Endothelial cell of umbilical vein (primary cell): ENCODE data around the gene DPEP3. TPM values are rescaled to one million over a fixed set of nuclear protein-coding genes. Genes with fewer than 3 reads are reported as not detected.

Experiments
- BruUV-seq: library from RNA; stranded (reverse); fragments of 400-500 nt; replicated peaks from 2 replicates; lab custom pipeline; 2021; lab: Mats Ljungman, UMichigan
- CTCF ChIA-PET: fragments of 300-600, 350-600 bp; sonication (Branson Sonifier 250); formaldehyde crosslinking; loops from one replicate; lab custom pipeline; 2021; ENCODE audit warnings: antibody characterized with exemption, inconsistent platforms; lab: Charles Lee
- POLR2A ChIA-PET: fragments of 300-600, 350-600 bp; sonication (Branson Sonifier 250); formaldehyde crosslinking; loops from one replicate; lab custom pipeline; 2021; ENCODE audit warnings: antibody characterized with exemption, inconsistent platforms; lab: Charles Lee
- DNase-seq: peaks from one replicate; pipeline ENCODE4 v3.0.0-alpha.2; 2011; ENCODE audit warnings: low read depth, low spot score
- FAIRE-seq: peaks from 2 replicates; lab custom pipeline; 2011; peaks lifted over from hg19 to GRCh38; lab: Jason Lieb, UNC
- H2AFZ ChIP-seq: 2 replicates; pipeline ENCODE4 v1.6.0; 2012; ENCODE audit warnings: low read depth, low read length, control low read depth, inconsistent platforms
- H3K27ac ChIP-seq: 2 replicates; pipeline ENCODE4 v1.5.1; 2011; ENCODE audit warnings: low read depth, mild to moderate bottlenecking, control low read depth, low read length, moderate library complexity; ENCODE audit not compliant: insufficient read depth
- H3K27me3 ChIP-seq, 2 experiments: 2 replicates each; pipeline versions ENCODE4 v1.6.0 to v1.6.1; 2011; ENCODE audit warnings: low read length in 2 of 2, mixed read lengths in 1 of 2; ENCODE audit not compliant: control insufficient read depth in 2 of 2, insufficient read depth in 2 of 2
- H3K36me3 ChIP-seq, 2 experiments: 2 replicates in 1 of 2; 3 replicates in 1 of 2; pipeline ENCODE4 v1.5.1; 2011; ENCODE audit warnings: low read length in 2 of 2, mild to moderate bottlenecking in 1 of 2, moderate library complexity in 1 of 2; ENCODE audit not compliant: control insufficient read depth in 2 of 2, insufficient read depth in 2 of 2; ENCODE audit errors: extremely low read depth in 1 of 2
- H3K4me1 ChIP-seq: 3 replicates; pipeline ENCODE4 v1.5.1; 2011; ENCODE audit warnings: mild to moderate bottlenecking, low read length; ENCODE audit not compliant: control insufficient read depth, insufficient read depth; ENCODE audit errors: extremely low read depth
- H3K4me2 ChIP-seq: 2 replicates; pipeline ENCODE4 v1.6.1; 2011; ENCODE audit warnings: low read length, control low read depth, mixed read lengths; ENCODE audit not compliant: insufficient read depth
- H3K4me3 ChIP-seq, 3 experiments: fragments of 200-600 bp in 1 of 3; sonication (generic), shearing (Covaris generic) in 1 of 3; replicated peaks in 1 of 3; 2 replicates each; pipeline ENCODE4 v1.5.1; 2011 to 2016; ENCODE audit warnings: control low read depth in 3 of 3, low read length in 3 of 3, mild to moderate bottlenecking in 2 of 3, inconsistent platforms in 1 of 3, low read depth in 1 of 3, moderate library complexity in 1 of 3; ENCODE audit not compliant: insufficient read depth in 1 of 3
- H3K79me2 ChIP-seq: 2 replicates; pipeline ENCODE4 v1.6.0; 2012; ENCODE audit warnings: low read length, inconsistent platforms; ENCODE audit not compliant: control insufficient read depth, insufficient read depth
- H3K9ac ChIP-seq: replicated peaks from 2 replicates; pipeline ENCODE3; 2011; ENCODE audit warnings: low read length, control low read depth; ENCODE audit not compliant: insufficient read depth; ENCODE audit errors: extremely low read depth
- H3K9me1 ChIP-seq: replicated peaks from 3 replicates; pipeline ENCODE4 v1.6.0; 2011; ENCODE audit warnings: mild to moderate bottlenecking, low read length; ENCODE audit not compliant: control insufficient read depth, insufficient read depth; ENCODE audit errors: extremely low read depth
- H3K9me3 ChIP-seq: replicated peaks from 2 replicates; pipeline ENCODE4 v1.5.1; 2012; ENCODE audit warnings: low read length, inconsistent platforms; ENCODE audit not compliant: control insufficient read depth, insufficient read depth
- H4K20me1 ChIP-seq: replicated peaks from 2 replicates; pipeline ENCODE3; 2011; ENCODE audit warnings: mild to moderate bottlenecking, low read length; ENCODE audit not compliant: control insufficient read depth, insufficient read depth; ENCODE audit errors: extremely low read depth
- CTCF ChIP-seq, 2 donors: IDR thresholded peaks; 1 replicate in 1 of 2; 2 replicates in 1 of 2; pipeline ENCODE4 v1.5.1; 2011; ENCODE audit warnings: low read length in 2 of 2, mild to moderate bottlenecking in 2 of 2, moderate library complexity in 2 of 2, control low read depth in 1 of 2, inconsistent platforms in 1 of 2, low read depth in 1 of 2; ENCODE audit not compliant: insufficient read depth in 1 of 2; ENCODE audit errors: extremely low read depth in 1 of 2
- EZH2 ChIP-seq: IDR thresholded peaks from 2 replicates; pipeline ENCODE4 v1.6.1; 2012; ENCODE audit warnings: borderline replicate concordance, low read depth, mild to moderate bottlenecking, moderate library complexity, low read length, inconsistent platforms; ENCODE audit not compliant: severe bottlenecking
- FOS ChIP-seq: IDR thresholded peaks from 2 replicates; pipeline ENCODE4 v1.6.1; 2011; ENCODE audit warnings: mild to moderate bottlenecking, low read length, moderate library complexity, borderline replicate concordance; ENCODE audit not compliant: insufficient read depth
- GATA2 ChIP-seq: IDR thresholded peaks from 2 replicates; pipeline ENCODE4 v1.7.0; 2011; ENCODE audit warnings: low read depth, mild to moderate bottlenecking, moderate library complexity, mixed read lengths, low read length; ENCODE audit not compliant: insufficient read length, insufficient read depth
- JUN ChIP-seq: IDR thresholded peaks from 2 replicates; pipeline ENCODE4 v1.6.1; 2011; ENCODE audit warnings: borderline replicate concordance, low read depth; ENCODE audit not compliant: insufficient read length, insufficient read depth
- MAX ChIP-seq: IDR thresholded peaks from 2 replicates; pipeline ENCODE4 v1.6.1; 2011; ENCODE audit not compliant: insufficient read depth, insufficient read length
- MYC ChIP-seq: IDR thresholded peaks from one replicate; pipeline ENCODE4 v1.6.1; 2011; ENCODE audit warnings: mild to moderate bottlenecking, low read depth, low read length
- POLR2A ChIP-seq: IDR thresholded peaks from 2 replicates; pipeline ENCODE4 v1.6.1; 2012; ENCODE audit warnings: low read depth, mild to moderate bottlenecking, control low read depth, low read length
- POLR2AphosphoS5 ChIP-seq: IDR thresholded peaks from 2 replicates; pipeline ENCODE4 v1.6.1; 2012; ENCODE audit warnings: low read depth, mild to moderate bottlenecking, control low read depth, low read length, moderate library complexity; ENCODE audit not compliant: insufficient read depth
- dilution Hi-C: fragments of 300-500 bp; cut with MboI; formaldehyde crosslinking; loops from one replicate; pipeline ENCODE4 v1.15.0; 2019; ENCODE audit warnings: low sequenced_read_pairs; ENCODE audit not compliant: extremely low pct_ligation_motif_present
- intact Hi-C: fragments of 100-400 bp; cut with micrococcal nuclease; formaldehyde crosslinking; loops from one replicate; pipeline ENCODE4 v1.10.0; 2022
- polyA plus RNA-seq, 4 experiments: library from polyadenylated mRNA; depleted of rRNA in 3 of 4; stranded (reverse) in 3 of 4; unstranded in 1 of 4; fragments of >200 nt; gene quantifications; 2 replicates each; pipeline versions ENCODE4 v1.2.1 to v1.2.3, GENCODE V29; 2011 to 2012; ENCODE audit warnings: missing spikeins in 1 of 4
- total RNA-seq: library from RNA; stranded (reverse); gene quantifications from 2 replicates; pipeline ENCODE4 v1.2.3, GENCODE V29; 2021

Gene DPEP3
- total and polyA plus RNA-seq, 2 donors (not counting 3 experiments of a cell fraction or from before 2014, with no cell fraction given), result 0.06 TPM; not detected in 1

GRCh38 chr16:67931712-67932461 is 48.4 kb downstream of the DPEP3 start, which contains the start of gene CTRL:
Gene CTRL, minus strand, starts transcription at chr16:67931862. Its CDS starts 10 bp downstream, at chr16:67931852.
- H2AFZ ChIP-seq, result no peak within 1 kb of the TSS
- H3K9ac ChIP-seq, result no peak within 1 kb of the TSS
- FAIRE-seq (no peak), DNase-seq (no peak)
- CTCF ChIA-PET, result interaction anchor here (1.2 to 5.7 kb wide), 5 partner anchors 10 to 259 kb away, joined by 3 to 42 read pairs (median 10); partner anchors contain the start of gene NRN1L
- no peaks in the 10 kb centered on the region for H3K79me2 ChIP-seq
- H3K36me3 ChIP-seq, result peaks cover 0 to 13% of the 10 kb centered on the region in 2 experiments
- BruUV-seq, result no TSS peak
- POLR2A ChIA-PET, result no interaction called here
- TF ChIP-seq MAX (no peak), MYC (no peak)
- H3K4me2 ChIP-seq, result no peak within 1 kb of the TSS
- H3K27ac ChIP-seq, result no peak within 1 kb of the TSS
- H3K4me3 ChIP-seq, result no peak within 1 kb of the TSS
- dilution Hi-C loops, result no loop called here
- peaks cover 9% of the 10 kb centered on the region for H3K4me1 ChIP-seq
- intact Hi-C loops, result no loop called here
- no peaks in the 10 kb centered on the region for H3K27me3 ChIP-seq
- H3K9me3 ChIP-seq, result no peaks in the 10 kb centered on the region
- H4K20me1 ChIP-seq, result no peaks in the 10 kb centered on the region
- no peaks in the 10 kb centered on the region for H3K9me1 ChIP-seq

GRCh38 chr16:67930678-67931211 is 49.6 kb downstream of the DPEP3 start:
- no peaks in the 10 kb centered on the region for H3K79me2 ChIP-seq
- TF ChIP-seq POLR2AphosphoS5 (no peak), GATA2 (no peak), FOS (no peak), MAX (no peak), MYC (no peak), EZH2 (no peak), JUN (no peak), CTCF (IDR thresholded peaks at IDR 0.05; ENCODE audit: extremely low read depth in 1 of 2, insufficient read depth in 1 of 2, low read depth in 1 of 2, low read length in 2 of 2) (no peak), POLR2A (no peak)
- dilution Hi-C loops, result no loop called here
- intact Hi-C loops, result no loop called here
- H3K36me3 ChIP-seq, result peaks cover 0 to 13% of the 10 kb centered on the region in 2 experiments
- ChIA-PET POLR2A (no interaction called here), CTCF (interaction anchor here (0.6 to 2.0 kb wide), 4 partner anchors 28 to 114 kb away, joined by 3 to 12 read pairs (median 7); no protein-coding TSS in a partner anchor)
- FAIRE-seq (no peak), DNase-seq (no peak)
- H3K27me3 ChIP-seq, result no peaks in the 10 kb centered on the region
- peaks cover 17% of the 10 kb centered on the region for H3K4me1 ChIP-seq
- no peak overlapping the region for H3K9ac ChIP-seq
- no peak overlapping the region for H3K4me3 ChIP-seq
- H3K9me3 ChIP-seq, result no peaks in the 10 kb centered on the region
- H3K4me2 ChIP-seq, result no peak overlapping the region
- no peak overlapping the region for H3K27ac ChIP-seq
- no peak overlapping the region for H2AFZ ChIP-seq
- BruUV-seq, result no TSS peak
- no peaks in the 10 kb centered on the region for H4K20me1 ChIP-seq
- no peaks in the 10 kb centered on the region for H3K9me1 ChIP-seq
